Neural progenitor cell (in vitro differentiated cells): Measurements from ENCODE around the gene CHD5. TPM values are rescaled to one million over a fixed set of nuclear protein-coding genes. Genes with fewer than 3 reads are reported as not detected.

Source experiments
- DNase-seq: peaks from one replicate; pipeline ENCODE4 v3.0.0-alpha.2; 2016; ENCODE audit warnings: low spot score
- H2AFZ ChIP-seq: fragments of 200-600 bp; sonication (generic); replicated peaks from 2 replicates; pipeline ENCODE4 v1.6.1; 2016; ENCODE audit warnings: antibody characterized with exemption
- H3F3A ChIP-seq: fragments of 200-600 bp; sonication (generic); 2 replicates; pipeline ENCODE4 v1.6.1; 2016; ENCODE audit warnings: antibody characterized with exemption, low read depth
- H3K27ac ChIP-seq: fragments of 200-600 bp; sonication (generic); 2 replicates; pipeline ENCODE4 v1.5.1; 2016; ENCODE audit warnings: mild to moderate bottlenecking
- H3K27me3 ChIP-seq: fragments of 200-600 bp; sonication (generic); 2 replicates; pipeline ENCODE4 v1.6.1; 2016; ENCODE audit warnings: mild to moderate bottlenecking, moderate library complexity
- H3K36me3 ChIP-seq: fragments of 200-600 bp; sonication (generic); 2 replicates; pipeline ENCODE4 v1.5.1; 2016
- H3K4me1 ChIP-seq: fragments of 200-600 bp; sonication (generic); 2 replicates; pipeline ENCODE4 v1.6.1; 2016; ENCODE audit warnings: mixed run types
- H3K4me2 ChIP-seq: fragments of 200-600 bp; sonication (generic); 2 replicates; pipeline ENCODE4 v1.6.1; 2016
- H3K4me3 ChIP-seq: fragments of 200-600 bp; sonication (generic); 2 replicates; pipeline ENCODE4 v1.5.1; 2016
- H3K79me2 ChIP-seq: fragments of 200-600 bp; sonication (generic); 2 replicates; pipeline ENCODE4 v1.6.1; 2016; ENCODE audit warnings: low read depth
- H3K9ac ChIP-seq: fragments of 200-600 bp; sonication (generic); 2 replicates; pipeline ENCODE4 v1.6.1; 2016
- H3K9me3 ChIP-seq: fragments of 200-600 bp; sonication (generic); 2 replicates; pipeline ENCODE4 v1.5.1; 2016; ENCODE audit warnings: low read depth
- H4K20me1 ChIP-seq: fragments of 200-600 bp; sonication (generic); 2 replicates; pipeline ENCODE4 v1.6.1; 2016; ENCODE audit warnings: low read depth
- H3K27ac Mint-ChIP-seq: 3 replicates; pipeline ENCODE4 v1.8.0; 2021; ENCODE audit warnings: mixed read lengths
- H3K27me3 Mint-ChIP-seq: 2 replicates; pipeline ENCODE4 v1.8.0; 2022; ENCODE audit warnings: low read depth, mild to moderate bottlenecking, inconsistent platforms, moderate library complexity, mixed read lengths; ENCODE audit not compliant: insufficient read depth
- H3K36me3 Mint-ChIP-seq: 3 replicates; pipeline ENCODE4 v1.8.0; 2021; ENCODE audit warnings: mixed read lengths
- H3K4me1 Mint-ChIP-seq: 3 replicates; pipeline ENCODE4 v1.8.0; 2021; ENCODE audit warnings: mixed read lengths
- H3K4me3 Mint-ChIP-seq: 3 replicates; pipeline ENCODE4 v1.8.0; 2021; ENCODE audit warnings: mild to moderate bottlenecking, moderate library complexity, mixed read lengths
- H3K9me3 Mint-ChIP-seq: 3 replicates; pipeline ENCODE4 v1.8.0; 2020; ENCODE audit warnings: mixed read lengths
- CTCF ChIP-seq: fragments of 200-600 bp; sonication (generic); IDR thresholded peaks from 2 replicates; pipeline ENCODE4 v1.5.1; 2017; ENCODE audit warnings: antibody characterized with exemption, mild to moderate bottlenecking
- EZH2 ChIP-seq: fragments of 200-600 bp; sonication (generic); IDR thresholded peaks from 2 replicates; pipeline ENCODE4 v1.6.1; 2017; ENCODE audit warnings: antibody characterized with exemption, mild to moderate bottlenecking, moderate library complexity
- EZH2phosphoT487 ChIP-seq: fragments of 200-600 bp; sonication (generic); IDR thresholded peaks from 2 replicates; pipeline ENCODE4 v1.6.1; 2017; ENCODE audit warnings: antibody characterized with exemption
- total RNA-seq: library from RNA; depleted of rRNA; stranded (reverse); fragments of >200 nt; gene quantifications from 2 replicates; pipeline ENCODE4 v1.2.3, GENCODE V29; 2015; ENCODE audit warnings: low replicate concordance

CHD5 gene
- total RNA-seq, 1 donor from 2014 or later, result 0.17 TPM

- peaks cover 45% of the 10 kb centered on the region for H4K20me1 ChIP-seq
- H3K4me2 ChIP-seq, result peak within 1 kb of the TSS; percentile 93
- H3F3A ChIP-seq, result peaks cover 20% of the 10 kb centered on the region
- peak within 1 kb of the TSS; percentile 100 for H3K27ac Mint-ChIP-seq
- peaks cover 49% of the 10 kb centered on the region for H3K79me2 ChIP-seq
- peak within 1 kb of the TSS; percentile 84 for H3K4me3 ChIP-seq
- H3K9me3 ChIP-seq, result no peaks in the 10 kb centered on the region
- H3K4me1 Mint-ChIP-seq, result peaks cover 31% of the 10 kb centered on the region
- H3K4me1 ChIP-seq, result peaks cover 19% of the 10 kb centered on the region
- peak within 1 kb of the TSS; percentile 18 for H3K27ac ChIP-seq
- peaks cover 12% of the 10 kb centered on the region for H3K36me3 Mint-ChIP-seq
- H3K27me3 ChIP-seq, result no peaks in the 10 kb centered on the region
- peak within 1 kb of the TSS; percentile 92 for H3K9ac ChIP-seq
- DNase-seq, result peak; percentile 99
- no peak for TF ChIP-seq EZH2phosphoT487
- no peak for TF ChIP-seq EZH2
- no peak for TF ChIP-seq CTCF
- peak within 1 kb of the TSS; percentile 92 for H3K4me3 Mint-ChIP-seq
- H3K9me3 Mint-ChIP-seq, result no peaks in the 10 kb centered on the region
- H3K36me3 ChIP-seq, result peaks cover 7% of the 10 kb centered on the region
- peaks cover 4% of the 10 kb centered on the region for H3K27me3 Mint-ChIP-seq
- peak within 1 kb of the TSS; percentile 45 for H2AFZ ChIP-seq
These were observed 19.4 kb upstream of the CHD5 start, which contains the start of gene RPL22 for GRCh38 chr1:6199298-6200187. Gene RPL22 (minus strand): TSS chr1:6199595. CDS start chr1:6199573, 22 bp downstream.

- Histone ChIP-seq H4K20me1 (peaks cover 53% of the 10 kb centered on the region), H3K4me1 (peaks cover 19% of the 10 kb centered on the region), H3K9me3 (no peaks in the 10 kb centered on the region), H3K27ac (peak overlapping the region; percentile 18), H2AFZ (no peak overlapping the region), H3K79me2 (peaks cover 57% of the 10 kb centered on the region), H3K4me3 (peak overlapping the region; percentile 84), H3K9ac (peak overlapping the region; percentile 92), H3F3A (peaks cover 19% of the 10 kb centered on the region), H3K27me3 (no peaks in the 10 kb centered on the region), H3K36me3 (peaks cover 15% of the 10 kb centered on the region), H3K4me2 (peak overlapping the region; percentile 93)
- TF ChIP-seq EZH2phosphoT487 (no peak), EZH2 (no peak), CTCF (no peak)
- DNase-seq, result no peak
- Mint-ChIP-seq H3K27ac (peak overlapping the region; percentile 58), H3K27me3 (peaks cover 4% of the 10 kb centered on the region), H3K36me3 (peaks cover 13% of the 10 kb centered on the region), H3K4me1 (peaks cover 31% of the 10 kb centered on the region), H3K9me3 (no peaks in the 10 kb centered on the region), H3K4me3 (peak overlapping the region; percentile 92)
These were observed 18.7 kb upstream of the CHD5 start for GRCh38 chr1:6198646-6199297.

- Mint-ChIP-seq H3K27me3 (peaks cover 4% of the 10 kb centered on the region), H3K4me3 (peak overlapping the region; percentile 92), H3K27ac (no peak overlapping the region), H3K36me3 (peaks cover 19% of the 10 kb centered on the region), H3K9me3 (no peaks in the 10 kb centered on the region), H3K4me1 (peaks cover 31% of the 10 kb centered on the region)
- Histone ChIP-seq H4K20me1 (peaks cover 62% of the 10 kb centered on the region), H3K36me3 (peaks cover 18% of the 10 kb centered on the region), H3K4me2 (peak overlapping the region; percentile 93), H3K79me2 (peaks cover 66% of the 10 kb centered on the region), H3K27ac (no peak overlapping the region), H3F3A (peaks cover 22% of the 10 kb centered on the region), H3K4me1 (peaks cover 19% of the 10 kb centered on the region), H3K9ac (peak overlapping the region; percentile 92), H2AFZ (no peak overlapping the region), H3K9me3 (no peaks in the 10 kb centered on the region), H3K27me3 (no peaks in the 10 kb centered on the region), H3K4me3 (peak overlapping the region; percentile 84)
- DNase-seq, result no peak
- TF ChIP-seq EZH2phosphoT487 (no peak), EZH2 (no peak), CTCF (no peak)
These were observed 17.8 kb upstream of the CHD5 start for GRCh38 chr1:6197746-6198427.
